HG03103 (cell line): Measurements from ENCODE around the gene BMPER.
A peak's percentile ranks its signal among the peaks of the same experiment; 100 is the strongest.

Experiments
- ATAC-seq: cut with Tn5 transposase; IDR thresholded peaks from one replicate; pipeline ENCODE4 v1.9.1; 2021; ENCODE audit warnings: low read depth; ENCODE audit not compliant: unreplicated experiment

Gene BMPER

DNA sequence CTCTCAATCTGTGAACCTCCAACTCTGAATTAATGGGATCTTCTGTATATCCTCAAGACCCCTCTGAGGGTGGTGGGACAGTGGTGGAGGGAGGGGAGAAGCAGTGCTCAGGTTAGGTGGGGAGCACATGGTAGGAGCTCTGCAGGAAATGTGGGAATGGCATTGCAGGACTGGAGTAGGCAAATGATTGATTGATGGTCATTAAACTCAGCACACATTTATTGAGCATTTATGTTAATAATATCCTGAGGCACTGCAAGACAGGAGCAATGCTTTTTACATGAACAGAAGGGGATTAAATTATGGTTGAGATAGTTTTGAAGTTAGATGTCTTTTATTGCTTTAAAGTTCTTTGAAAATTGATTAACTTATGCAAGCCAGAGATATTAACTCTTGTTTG is 14.1 kb downstream of the BMPER start:
- no peak for ATAC-seq

DNA sequence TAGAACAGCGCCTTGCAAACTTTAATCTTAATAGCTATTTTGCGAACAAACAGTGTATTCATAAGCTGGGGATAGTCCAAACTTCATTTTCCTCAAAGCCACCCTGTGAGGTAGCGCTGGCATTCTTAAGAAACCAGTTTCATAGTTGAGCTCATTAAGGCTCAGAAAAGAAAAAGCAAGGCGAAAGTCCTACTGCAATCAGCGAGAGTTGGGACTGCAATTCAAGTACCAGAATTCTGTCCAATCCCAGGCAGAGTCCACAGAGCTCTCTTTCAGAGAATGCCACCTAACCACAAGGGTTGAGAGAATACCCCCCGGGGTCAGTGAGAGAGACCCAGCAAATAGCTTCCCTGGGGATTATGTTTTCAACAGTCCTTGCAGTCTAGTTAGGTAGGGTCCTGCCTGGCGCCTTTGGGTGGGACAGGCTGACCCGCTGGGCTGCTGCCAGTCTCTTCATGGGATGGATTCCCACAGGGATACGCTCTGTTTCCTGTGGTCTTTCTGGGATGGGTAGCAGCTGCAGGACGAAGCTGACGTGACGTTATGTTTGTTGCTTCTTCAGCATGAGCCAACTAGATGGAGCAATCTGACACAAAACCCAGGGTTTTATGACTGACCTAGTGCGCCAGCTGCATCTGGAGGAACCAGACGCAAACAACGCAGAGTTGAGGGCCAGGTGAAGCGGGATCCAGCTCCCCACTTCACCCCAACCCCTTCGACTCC is 16.0 kb downstream of the BMPER start:
- no peak for ATAC-seq

DNA sequence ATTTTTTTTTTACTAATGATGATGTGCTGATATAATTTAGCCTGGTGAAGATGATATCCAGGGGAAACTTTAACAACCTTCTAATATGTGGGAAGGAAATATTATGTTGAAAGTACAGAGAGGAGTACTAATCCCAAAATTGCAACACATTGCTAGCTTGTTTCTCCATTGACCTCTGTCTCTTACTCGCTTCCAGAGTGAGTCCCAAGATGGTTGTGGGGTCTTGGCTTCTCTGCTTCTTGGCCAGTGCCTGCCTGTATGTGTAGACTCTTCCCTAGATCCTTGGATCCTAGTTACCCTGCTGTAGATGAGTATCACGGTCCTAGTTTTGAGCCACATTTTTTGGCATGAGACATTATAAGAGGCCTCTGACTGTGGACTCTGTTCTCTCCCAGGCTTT is 17.5 kb downstream of the BMPER start:
- ATAC-seq: no peak

DNA sequence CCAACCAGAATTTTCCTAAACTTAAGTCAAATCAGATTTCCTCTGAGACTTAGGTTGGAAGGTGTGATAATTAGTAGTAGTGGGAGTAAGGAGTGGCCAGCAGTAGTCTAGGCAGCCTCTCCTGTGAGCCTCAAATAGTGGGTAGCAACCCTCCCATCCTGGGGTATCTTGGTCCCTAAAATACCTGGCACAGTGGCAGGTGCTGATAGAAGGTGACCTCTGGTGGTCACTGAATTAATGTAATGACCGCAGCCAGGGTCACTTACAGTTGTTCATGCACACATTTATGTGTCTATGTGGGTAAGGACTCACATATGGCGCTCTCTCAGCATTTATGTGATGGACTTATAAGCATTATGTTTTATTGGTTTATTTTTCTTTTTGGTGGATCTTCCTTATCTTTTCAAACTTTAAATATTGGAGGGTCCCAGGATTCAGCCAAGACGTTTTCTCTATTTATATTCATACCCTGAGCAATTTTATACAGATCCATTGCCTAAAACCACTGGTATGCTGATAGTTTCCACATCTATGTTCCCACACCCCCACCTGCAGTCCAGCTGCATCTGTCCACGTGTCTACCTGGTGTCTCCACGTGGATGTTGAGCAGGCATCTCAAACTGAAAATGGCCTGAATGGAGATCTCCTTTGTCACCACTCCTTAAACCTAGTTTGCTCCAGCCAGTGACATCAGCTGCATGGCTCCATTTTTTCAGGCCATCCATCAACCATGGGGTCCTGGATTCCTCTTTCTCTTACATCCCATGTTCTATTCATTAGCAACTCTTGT is 18.3 kb downstream of the BMPER start:
- no peak for ATAC-seq

DNA sequence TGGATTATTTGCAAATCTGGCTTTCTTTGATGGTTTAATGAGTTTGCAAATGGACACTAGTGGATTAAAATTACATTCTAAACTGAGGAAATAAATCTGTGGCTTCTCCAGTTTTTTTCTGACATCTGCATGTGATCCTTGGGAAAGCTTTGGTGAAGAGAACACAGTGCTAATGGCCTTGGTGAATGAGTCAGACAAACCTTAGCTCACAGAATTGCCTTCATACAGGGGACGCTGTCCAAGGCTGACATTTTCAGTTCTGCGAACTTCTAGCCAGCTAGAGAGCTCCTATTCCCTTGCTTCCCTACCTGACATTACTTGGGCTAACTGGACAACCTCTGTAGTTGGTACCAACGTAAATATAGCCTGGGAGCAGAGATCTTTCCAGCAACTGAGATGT is 21.2 kb downstream of the BMPER start:
- no peak for ATAC-seq

DNA sequence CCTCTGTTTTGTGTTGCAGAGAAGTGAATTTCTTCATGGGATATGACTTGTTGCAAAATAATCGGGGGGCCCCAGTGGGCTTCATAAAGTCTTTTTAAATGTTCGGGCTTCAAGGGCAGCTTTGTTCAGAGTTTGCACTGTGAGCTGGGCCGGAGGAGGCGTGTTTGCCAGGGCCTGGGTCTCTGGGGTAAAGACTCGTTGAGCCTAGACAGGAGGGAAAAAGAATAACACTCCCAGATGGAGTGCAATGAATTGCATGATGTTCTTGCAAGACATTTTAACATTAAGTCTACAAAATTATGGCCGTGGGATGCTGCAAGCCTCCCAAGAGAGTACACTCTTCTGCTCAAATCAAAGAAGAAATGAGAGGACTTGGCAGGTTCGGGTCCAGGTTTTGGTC is 23.6 kb downstream of the BMPER start:
- ATAC-seq: no peak

DNA sequence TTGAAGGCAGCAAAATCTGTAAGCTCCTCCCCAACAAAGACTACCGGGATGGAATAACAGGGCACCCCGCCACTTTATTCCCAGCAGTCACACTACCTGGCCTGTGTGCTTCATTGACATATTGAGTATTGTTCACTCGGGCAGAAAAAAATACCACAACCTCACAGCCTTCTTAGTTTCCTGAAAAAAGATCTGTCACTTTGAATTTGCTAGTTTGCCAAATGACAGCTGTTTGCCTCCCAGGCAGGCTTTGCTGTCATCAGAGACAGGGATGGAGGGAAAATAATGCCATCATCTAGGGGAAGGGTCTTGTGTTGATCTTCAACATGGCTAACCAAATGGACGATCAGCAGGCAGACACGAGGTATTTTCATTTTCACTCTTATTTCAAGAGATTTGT is 26.9 kb downstream of the BMPER start:
- no peak for ATAC-seq

DNA sequence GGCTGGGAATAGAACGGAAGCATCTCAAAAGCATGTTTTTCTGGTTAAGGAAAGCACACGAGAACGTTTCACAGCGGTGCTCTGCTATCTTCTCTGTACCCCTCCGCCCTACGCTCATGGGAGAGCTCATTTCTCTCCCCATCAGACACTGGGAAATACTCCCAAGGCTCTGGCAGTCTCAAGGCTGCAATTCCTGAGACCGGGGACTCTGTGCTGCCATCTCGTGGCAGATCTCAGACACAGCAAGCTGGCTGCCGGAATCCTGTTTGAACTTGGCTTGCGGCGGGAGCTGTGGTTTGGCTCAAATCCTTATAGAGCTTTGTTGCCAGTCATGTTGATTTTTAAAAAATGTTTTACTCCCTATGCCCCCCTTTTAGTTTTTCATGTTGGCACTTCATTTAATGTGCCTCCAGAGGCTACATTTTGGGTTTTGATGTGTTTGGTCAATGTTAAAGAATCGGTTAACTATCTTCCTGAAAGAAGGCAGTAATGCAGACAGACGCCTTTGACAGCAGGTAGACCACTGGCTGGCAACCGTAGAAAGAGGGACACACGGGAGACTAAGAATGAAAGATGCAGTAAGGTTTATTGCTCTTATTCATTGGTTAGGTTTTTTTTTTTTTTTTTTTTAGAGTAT is 27.6 kb downstream of the BMPER start:
- peak; percentile 85 for ATAC-seq

DNA sequence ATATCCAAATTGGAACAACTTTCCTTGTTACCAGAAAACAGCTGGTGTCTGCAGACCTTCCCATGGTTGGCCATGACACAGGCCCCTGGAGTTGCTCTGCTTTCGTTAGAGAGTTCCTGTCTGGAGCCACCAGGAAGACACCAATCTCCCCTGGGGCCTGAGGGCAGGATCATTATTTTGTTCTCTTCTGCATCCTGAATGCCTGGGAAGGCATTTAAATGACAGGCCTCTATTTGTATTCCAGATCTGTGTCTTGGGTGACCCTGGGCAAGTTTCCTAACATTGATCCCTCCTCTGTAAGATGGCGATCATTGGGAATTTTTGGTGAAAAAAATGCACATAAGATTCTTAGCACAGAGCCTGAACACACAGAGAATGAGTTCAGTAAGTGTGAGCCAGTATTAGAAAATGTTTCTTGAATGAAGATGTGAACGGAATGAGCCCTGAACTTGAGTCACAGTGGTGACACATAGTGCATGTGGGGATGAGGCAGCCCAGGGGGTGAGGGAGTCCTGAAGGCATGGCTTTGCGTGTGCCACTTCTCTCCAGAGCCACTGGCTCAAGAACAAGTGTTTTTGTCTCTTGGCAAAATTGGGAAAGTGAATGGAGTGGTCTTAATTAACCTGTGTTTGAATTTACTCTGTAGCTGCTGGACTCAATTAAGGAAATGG is 28.4 kb downstream of the BMPER start:
- no peak for ATAC-seq

DNA sequence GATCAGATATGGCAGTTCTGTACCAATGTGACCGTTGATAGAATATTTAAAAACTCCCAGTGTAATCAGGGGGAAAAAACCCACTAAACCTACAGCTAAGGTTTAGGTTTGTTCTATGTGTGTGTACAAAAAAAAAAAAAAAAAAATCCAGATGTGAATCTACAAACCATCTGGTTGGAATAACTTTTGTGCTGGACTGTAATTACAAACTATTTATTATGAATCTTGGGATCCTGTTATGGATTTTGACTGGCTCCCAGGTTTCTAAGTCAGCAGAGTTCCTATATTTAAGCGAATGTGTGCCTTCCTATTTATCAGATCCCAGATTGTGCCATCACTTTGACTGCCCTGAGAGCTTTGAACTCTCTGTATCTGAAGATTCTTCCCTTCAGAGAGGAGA is 29.1 kb downstream of the BMPER start:
- ATAC-seq: no peak

DNA sequence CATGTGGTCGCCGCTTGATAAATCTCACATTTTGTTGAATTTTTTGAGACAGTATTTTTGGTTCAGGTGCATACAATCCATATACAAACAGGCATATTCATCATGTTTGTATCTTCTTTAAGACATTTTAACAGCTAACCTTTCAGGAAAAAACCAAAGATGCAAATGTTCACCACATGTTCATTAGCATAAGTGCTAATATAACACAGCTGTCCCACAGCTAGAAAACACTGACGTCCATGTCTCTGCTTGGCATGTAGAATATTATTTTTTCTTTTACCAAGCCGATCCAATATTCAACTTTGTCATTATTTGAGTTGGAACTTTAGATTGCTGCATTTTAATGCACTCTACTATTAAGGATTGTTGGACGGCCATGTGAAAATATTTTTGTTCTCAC is 31.2 kb downstream of the BMPER start:
- ATAC-seq: no peak

DNA sequence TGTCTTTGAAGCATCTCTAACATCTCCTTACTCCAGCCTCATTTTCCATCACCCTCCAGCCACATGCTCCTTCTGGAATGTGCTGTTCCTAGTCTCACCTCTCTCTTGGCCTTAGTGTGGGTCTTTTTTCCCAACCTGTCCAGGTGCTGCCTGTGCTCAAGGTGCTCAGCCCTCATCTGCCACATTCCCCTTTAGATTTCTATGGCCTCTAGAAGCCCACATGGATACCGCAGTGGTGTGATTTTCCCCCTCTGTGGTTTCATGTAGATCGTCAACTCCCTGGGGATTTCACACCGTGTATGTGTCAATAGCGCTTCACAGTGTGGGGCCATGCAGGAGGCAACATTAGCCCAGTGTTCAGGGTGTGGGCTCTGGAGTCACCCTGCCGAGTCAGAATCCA is 32.5 kb downstream of the BMPER start:
- no peak for ATAC-seq

DNA sequence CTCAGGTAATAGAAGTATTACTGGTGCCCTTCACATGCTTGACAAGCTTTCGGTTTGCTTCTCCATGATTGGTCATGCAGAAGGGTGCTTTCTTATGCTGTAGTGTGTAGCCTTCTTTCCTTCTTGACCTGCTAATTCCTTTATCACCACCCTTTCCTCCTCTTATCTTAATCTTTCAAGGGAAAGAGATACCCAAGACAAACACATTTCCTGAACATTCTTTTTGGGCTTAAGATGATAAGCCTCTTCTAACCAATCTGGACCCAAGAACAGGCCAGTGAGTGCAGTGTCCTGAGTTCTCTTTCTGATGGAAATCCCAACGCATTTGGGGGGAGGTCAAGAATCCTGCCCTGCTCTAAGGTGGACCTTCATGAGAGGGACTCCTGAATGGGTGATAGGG is 33.8 kb downstream of the BMPER start:
- no peak for ATAC-seq

DNA sequence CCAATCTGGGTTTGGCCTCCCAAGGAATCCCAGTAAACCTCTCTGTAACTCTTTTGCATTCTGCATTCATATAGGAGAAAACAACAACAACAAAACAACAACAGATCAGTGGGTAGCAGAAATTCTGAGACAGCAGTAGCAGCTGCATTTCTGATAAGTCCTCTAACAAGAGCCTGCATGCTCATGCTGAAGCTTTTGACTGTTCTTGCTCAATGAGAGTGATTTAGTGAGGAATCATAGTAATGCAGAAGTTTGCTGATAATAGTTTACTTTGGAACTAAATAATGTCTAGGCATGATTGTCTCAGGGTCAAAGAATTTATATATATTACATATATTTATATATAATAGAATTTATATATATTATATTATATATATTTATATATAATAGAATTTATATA is 35.2 kb downstream of the BMPER start:
- no peak for ATAC-seq

DNA sequence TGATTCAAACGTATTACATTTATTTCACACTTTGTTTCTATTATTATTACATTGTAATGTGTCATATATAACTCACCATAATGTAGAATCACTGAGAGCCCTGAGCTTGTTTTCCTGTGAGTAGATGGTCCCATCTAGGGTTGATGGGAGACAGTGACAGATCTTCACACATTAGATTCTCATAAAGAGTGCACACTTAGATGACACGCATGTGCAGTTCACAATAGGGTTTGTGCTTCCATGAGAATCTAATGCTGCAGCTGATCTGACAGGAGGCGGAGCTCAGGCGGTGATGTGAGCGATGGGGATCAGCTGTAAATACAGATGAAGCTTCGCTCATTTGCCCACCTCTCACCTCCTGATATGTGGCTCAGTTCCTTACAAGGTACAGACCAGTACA is 36.1 kb downstream of the BMPER start:
- no peak for ATAC-seq

DNA sequence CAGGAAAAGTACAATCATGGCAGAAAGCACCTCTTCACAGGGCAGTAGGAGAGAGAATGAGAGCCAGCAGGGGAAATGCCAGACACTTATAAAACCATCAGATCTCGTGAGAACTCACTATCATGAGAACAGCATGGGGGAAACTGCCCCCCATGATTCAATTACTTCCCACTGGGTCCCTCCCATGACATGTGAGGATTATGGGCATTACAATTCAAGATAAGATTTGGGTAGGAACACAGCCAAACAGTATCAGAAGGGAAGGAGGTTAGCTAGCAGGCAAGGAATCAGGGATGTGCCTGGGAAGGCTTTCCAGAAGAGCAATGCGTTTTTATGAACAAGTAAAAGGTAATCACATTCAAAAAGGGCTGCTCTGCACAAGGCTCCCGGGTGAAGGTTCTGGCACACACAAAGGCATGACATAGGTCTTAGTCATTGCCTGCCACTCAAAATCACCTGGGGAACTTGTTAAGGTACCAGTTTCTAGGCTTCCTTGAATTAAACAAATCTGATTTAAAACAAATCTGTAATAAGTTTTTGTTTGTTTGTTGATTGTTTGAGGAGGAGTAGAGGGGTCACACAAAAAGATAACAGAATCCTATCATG is 40.9 kb downstream of the BMPER start:
- ATAC-seq: no peak

DNA sequence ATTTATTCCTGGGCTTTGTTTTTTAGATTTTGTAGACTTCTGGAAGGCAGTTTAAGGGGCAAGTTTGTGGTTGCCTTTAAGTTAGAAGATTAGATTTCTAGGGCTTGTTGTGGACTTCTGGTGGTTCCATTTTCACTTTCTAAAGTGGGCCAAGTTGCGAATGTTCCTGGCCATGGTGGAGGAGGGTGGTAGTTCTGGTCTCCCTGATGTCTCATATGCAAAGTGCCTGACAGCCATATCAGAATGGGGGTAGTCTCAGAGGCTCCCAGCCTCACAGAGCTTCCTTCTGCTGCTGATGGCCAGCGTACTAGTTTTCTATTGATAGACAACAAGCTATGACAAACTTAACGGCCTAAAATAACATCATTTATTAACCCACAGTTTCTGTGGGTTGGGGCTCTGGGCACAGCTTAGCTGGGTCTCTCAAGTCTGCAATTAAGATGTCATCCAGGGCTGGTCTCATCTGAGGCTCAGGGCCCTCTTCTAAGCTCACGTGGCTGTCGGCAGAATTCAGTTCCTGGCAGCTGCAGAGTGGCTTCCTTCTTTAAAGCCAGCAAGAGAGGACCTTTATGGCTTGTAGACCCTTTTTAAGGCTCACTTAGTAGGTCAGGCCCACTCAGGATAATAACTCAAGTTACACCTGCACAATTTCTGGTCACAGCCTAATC is 44.8 kb downstream of the BMPER start:
- ATAC-seq: no peak

DNA sequence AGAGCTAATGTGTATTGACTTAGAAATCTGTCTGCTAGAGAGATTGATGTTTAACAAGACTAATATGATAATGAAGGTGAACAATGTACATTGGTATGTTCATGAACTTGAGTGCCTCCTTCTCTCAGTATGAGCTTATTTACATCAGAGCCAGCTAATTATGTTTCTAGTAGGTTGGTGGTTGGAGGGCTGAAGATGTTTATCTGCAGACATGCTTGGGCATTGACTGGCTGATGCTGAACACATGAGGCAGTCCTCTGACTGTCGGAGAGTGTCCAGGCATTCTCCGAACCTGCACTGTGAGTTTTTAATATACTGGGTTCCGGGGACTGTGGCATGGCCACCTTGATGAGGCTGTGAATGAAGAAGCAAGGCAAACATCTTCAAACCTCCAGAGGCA is 47.5 kb downstream of the BMPER start:
- ATAC-seq: no peak

DNA sequence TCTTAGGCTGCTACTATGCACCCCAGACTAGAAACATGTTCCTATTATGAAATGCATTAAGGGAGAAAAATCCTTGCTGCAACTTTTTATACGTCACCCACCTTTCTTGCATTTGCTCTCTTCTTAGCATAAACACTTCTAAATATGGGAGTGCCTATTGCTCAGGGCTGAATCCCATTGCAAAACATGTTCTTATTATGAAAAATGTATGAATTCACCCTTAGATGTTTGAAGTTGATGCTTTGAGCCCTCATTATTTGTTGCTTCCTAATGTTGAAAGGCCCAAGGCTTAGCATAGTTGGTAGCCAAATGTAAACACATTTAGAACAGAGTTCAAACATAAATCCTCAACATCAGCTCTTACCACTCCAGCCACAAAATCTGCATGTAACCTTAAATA is 52.8 kb downstream of the BMPER start:
- ATAC-seq: no peak

DNA sequence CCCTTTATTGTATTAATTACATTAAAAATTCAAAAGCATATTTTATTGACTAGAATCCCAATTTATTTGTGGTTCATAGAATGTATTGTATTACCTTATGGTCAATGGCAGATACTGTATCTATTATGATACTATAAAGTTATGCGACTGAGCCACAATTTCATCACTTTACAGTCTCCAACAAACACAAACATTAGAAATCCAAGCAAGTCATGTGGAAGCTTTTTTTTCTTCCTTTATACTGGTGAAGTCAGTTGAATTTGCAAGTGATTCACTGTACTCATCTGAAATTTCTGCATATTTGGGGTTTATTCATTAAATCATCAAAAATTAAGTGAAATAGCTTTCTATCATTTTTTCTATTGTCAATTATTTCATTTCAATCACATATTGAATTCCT is 54.3 kb downstream of the BMPER start:
- ATAC-seq: no peak
